ENCODE data around the gene GPN3.

GPN3 gene

GRCh38 chr12:110458756-110459155 is 9.3 kb downstream of the GPN3 start:
- H3K23ac ChIP-seq (ENCODE audit: low read depth, low read length, poor library complexity), result no peak overlapping the region
- H2AK5ac ChIP-seq (ENCODE audit: low read depth, low read length), result no peak overlapping the region
- H3K9ac ChIP-seq (ENCODE audit: low read depth, low read length, poor library complexity), result no peak overlapping the region
- no peak overlapping the region for H4K8ac ChIP-seq (ENCODE audit: low read depth, low read length)
- no peak overlapping the region for H3K4me3 ChIP-seq (ENCODE audit: low read length in 2 of 2)
- peaks cover 4% of the 10 kb centered on the region for H3K79me1 ChIP-seq (ENCODE audit: low read depth, low read length)
- H2BK15ac ChIP-seq (ENCODE audit: low read length), result no peak overlapping the region
- no peaks in the 10 kb centered on the region for H3K4me1 ChIP-seq (ENCODE audit: control insufficient read depth in 2 of 2, insufficient read depth in 1 of 2, low read depth in 1 of 2, low read length in 2 of 2)
- no peak overlapping the region for H3K18ac ChIP-seq (ENCODE audit: low read length)
- H4K91ac ChIP-seq (ENCODE audit: low read depth, low read length, poor library complexity), result no peak overlapping the region
- H2BK5ac ChIP-seq (ENCODE audit: low read length), result no peak overlapping the region
- H2AFZ ChIP-seq (ENCODE audit: low read length), result no peak overlapping the region
- no peak overlapping the region for H3K4me2 ChIP-seq (ENCODE audit: insufficient read depth, low read length, poor library complexity, severe bottlenecking)
- H2BK120ac ChIP-seq (ENCODE audit: low read depth, low read length), result no peak overlapping the region
- no CpG with 5 or more reads among the region's 4 CpGs for WGBS, 2 donors (ENCODE audit: extremely low coverage in 2 of 2, insufficient read length in 2 of 2, insufficient replicate concordance in 1 of 2)
- H3K4ac ChIP-seq (ENCODE audit: low read length), result no peak overlapping the region
- H2BK12ac ChIP-seq (ENCODE audit: low read length), result no peak overlapping the region
- H3K27ac ChIP-seq (replicated peaks; ENCODE audit: low read length), result no peak overlapping the region
- H3K9me3 ChIP-seq (replicated peaks in 1 of 2; ENCODE audit: control insufficient read depth in 2 of 2, insufficient read depth in 1 of 2, low read depth in 1 of 2, low read length in 2 of 2), result no peaks in the 10 kb centered on the region
- H3K36me3 ChIP-seq (replicated peaks in 1 of 2; ENCODE audit: control insufficient read depth in 2 of 2, insufficient read depth in 2 of 2, low read length in 2 of 2), result peaks cover 11 to 91% of the 10 kb centered on the region in 2 donors
- H3K14ac ChIP-seq (ENCODE audit: low read length), result no peak overlapping the region
- H3K27me3 ChIP-seq (ENCODE audit: control insufficient read depth in 3 of 3, insufficient read depth in 3 of 3, low read depth in 1 of 3, low read length in 3 of 3), result no peaks in the 10 kb centered on the region
- DNase-seq (ENCODE audit: low spot score), result no peak

- peaks cover 6 to 75% of the 10 kb centered on the region in 2 donors for H3K36me3 ChIP-seq (replicated peaks in 1 of 2; ENCODE audit: control insufficient read depth in 2 of 2, insufficient read depth in 2 of 2, low read length in 2 of 2)
- H3K27me3 ChIP-seq (ENCODE audit: control insufficient read depth in 3 of 3, insufficient read depth in 3 of 3, low read depth in 1 of 3, low read length in 3 of 3), result no peaks in the 10 kb centered on the region
- peaks cover 3% of the 10 kb centered on the region for H3K79me1 ChIP-seq (ENCODE audit: low read depth, low read length)
Observed at GRCh38 chr12:110453569-110454296, 14.3 kb downstream of the GPN3 start.

GRCh38 chr12:110451263-110451662 is 16.8 kb downstream of the GPN3 start:
- Histone ChIP-seq H3K23ac (ENCODE audit: low read depth, low read length, poor library complexity) (no peak overlapping the region), H2BK12ac (ENCODE audit: low read length) (no peak overlapping the region), H3K14ac (ENCODE audit: low read length) (no peak overlapping the region), H3K79me1 (ENCODE audit: low read depth, low read length) (peaks cover 3% of the 10 kb centered on the region), H2BK5ac (ENCODE audit: low read length) (no peak overlapping the region), H3K9ac (ENCODE audit: low read depth, low read length, poor library complexity) (no peak overlapping the region), H3K4me2 (ENCODE audit: insufficient read depth, low read length, poor library complexity, severe bottlenecking) (no peak overlapping the region), H3K4me3 (ENCODE audit: low read length in 2 of 2) (no peak overlapping the region), H2BK15ac (ENCODE audit: low read length) (no peak overlapping the region), H3K9me3 (replicated peaks in 1 of 2; ENCODE audit: control insufficient read depth in 2 of 2, insufficient read depth in 1 of 2, low read depth in 1 of 2, low read length in 2 of 2) (no peaks in the 10 kb centered on the region), H4K91ac (ENCODE audit: low read depth, low read length, poor library complexity) (no peak overlapping the region), H4K8ac (ENCODE audit: low read depth, low read length) (no peak overlapping the region), H3K18ac (ENCODE audit: low read length) (no peak overlapping the region), H2AFZ (ENCODE audit: low read length) (no peak overlapping the region), H3K4ac (ENCODE audit: low read length) (no peak overlapping the region), H3K4me1 (ENCODE audit: control insufficient read depth in 2 of 2, insufficient read depth in 1 of 2, low read depth in 1 of 2, low read length in 2 of 2) (peaks cover 0 to 1% of the 10 kb centered on the region in 2 donors), H3K27me3 (ENCODE audit: control insufficient read depth in 3 of 3, insufficient read depth in 3 of 3, low read depth in 1 of 3, low read length in 3 of 3) (no peaks in the 10 kb centered on the region), H3K27ac (replicated peaks; ENCODE audit: low read length) (no peak overlapping the region), H2AK5ac (ENCODE audit: low read depth, low read length) (no peak overlapping the region), H3K36me3 (replicated peaks in 1 of 2; ENCODE audit: control insufficient read depth in 2 of 2, insufficient read depth in 2 of 2, low read length in 2 of 2) (peaks cover 5 to 68% of the 10 kb centered on the region in 2 donors), H2BK120ac (ENCODE audit: low read depth, low read length) (no peak overlapping the region)
- no CpG with 5 or more reads among the region's 1 CpG for WGBS, 2 donors (ENCODE audit: extremely low coverage in 2 of 2, insufficient read length in 2 of 2, insufficient replicate concordance in 1 of 2)
- no peak for DNase-seq (ENCODE audit: low spot score)

More at GRCh38 chr12:110453569-110454296, 14.3 kb downstream of the GPN3 start:
- Histone ChIP-seq H4K91ac (ENCODE audit: low read depth, low read length, poor library complexity) (no peak overlapping the region), H2BK12ac (ENCODE audit: low read length) (no peak overlapping the region), H2AK5ac (ENCODE audit: low read depth, low read length) (no peak overlapping the region), H2BK5ac (ENCODE audit: low read length) (no peak overlapping the region), H3K18ac (ENCODE audit: low read length) (no peak overlapping the region), H4K8ac (ENCODE audit: low read depth, low read length) (no peak overlapping the region), H3K4ac (ENCODE audit: low read length) (no peak overlapping the region), H3K9me3 (replicated peaks in 1 of 2; ENCODE audit: control insufficient read depth in 2 of 2, insufficient read depth in 1 of 2, low read depth in 1 of 2, low read length in 2 of 2) (no peaks in the 10 kb centered on the region), H2BK120ac (ENCODE audit: low read depth, low read length) (no peak overlapping the region), H3K4me3 (ENCODE audit: low read length in 2 of 2) (no peak overlapping the region), H3K4me2 (ENCODE audit: insufficient read depth, low read length, poor library complexity, severe bottlenecking) (no peak overlapping the region), H2BK15ac (ENCODE audit: low read length) (no peak overlapping the region), H3K14ac (ENCODE audit: low read length) (no peak overlapping the region), H2AFZ (ENCODE audit: low read length) (no peak overlapping the region), H3K4me1 (ENCODE audit: control insufficient read depth in 2 of 2, insufficient read depth in 1 of 2, low read depth in 1 of 2, low read length in 2 of 2) (peaks cover 0 to 1% of the 10 kb centered on the region in 2 donors), H3K27ac (replicated peaks; ENCODE audit: low read length) (no peak overlapping the region), H3K23ac (ENCODE audit: low read depth, low read length, poor library complexity) (no peak overlapping the region), H3K9ac (ENCODE audit: low read depth, low read length, poor library complexity) (no peak overlapping the region)
- DNase-seq (ENCODE audit: low spot score), result no peak
- WGBS, 2 donors (ENCODE audit: extremely low coverage in 2 of 2, insufficient read length in 2 of 2, insufficient replicate concordance in 1 of 2), result no CpG with 5 or more reads among the region's 4 CpGs

- no CpG with 5 or more reads among the region's 51 CpGs for WGBS, 2 donors (ENCODE audit: extremely low coverage in 2 of 2, insufficient read length in 2 of 2, insufficient replicate concordance in 1 of 2)
- Histone ChIP-seq H2BK15ac (ENCODE audit: low read length) (no peak within 1 kb of the TSS), H3K18ac (ENCODE audit: low read length) (peak within 1 kb of the TSS; percentile 60), H3K4me3 (ENCODE audit: low read length in 2 of 2) (peak within 1 kb of the TSS; percentile 90 to 94), H2BK12ac (ENCODE audit: low read length) (no peak within 1 kb of the TSS), H2BK5ac (ENCODE audit: low read length) (no peak within 1 kb of the TSS), H3K4me1 (ENCODE audit: control insufficient read depth in 2 of 2, insufficient read depth in 1 of 2, low read depth in 1 of 2, low read length in 2 of 2) (peaks cover 0 to 1% of the 10 kb centered on the region in 2 donors), H2BK120ac (ENCODE audit: low read depth, low read length) (no peak within 1 kb of the TSS), H3K79me1 (ENCODE audit: low read depth, low read length) (peaks cover 3% of the 10 kb centered on the region), H3K14ac (ENCODE audit: low read length) (peak within 1 kb of the TSS; percentile 59), H2AK5ac (ENCODE audit: low read depth, low read length) (peak within 1 kb of the TSS; percentile 60), H3K9me3 (replicated peaks in 1 of 2; ENCODE audit: control insufficient read depth in 2 of 2, insufficient read depth in 1 of 2, low read depth in 1 of 2, low read length in 2 of 2) (no peaks in the 10 kb centered on the region), H3K9ac (ENCODE audit: low read depth, low read length, poor library complexity) (peak within 1 kb of the TSS; percentile 89), H2AFZ (ENCODE audit: low read length) (peak within 1 kb of the TSS; percentile 85), H3K4ac (ENCODE audit: low read length) (no peak within 1 kb of the TSS), H4K91ac (ENCODE audit: low read depth, low read length, poor library complexity) (no peak within 1 kb of the TSS), H3K36me3 (replicated peaks in 1 of 2; ENCODE audit: control insufficient read depth in 2 of 2, insufficient read depth in 2 of 2, low read length in 2 of 2) (peaks cover 7 to 65% of the 10 kb centered on the region in 2 donors), H3K4me2 (ENCODE audit: insufficient read depth, low read length, poor library complexity, severe bottlenecking) (peak within 1 kb of the TSS; percentile 82), H3K27ac (replicated peaks; ENCODE audit: low read length) (peak within 1 kb of the TSS; percentile 60), H4K8ac (ENCODE audit: low read depth, low read length) (no peak within 1 kb of the TSS), H3K27me3 (ENCODE audit: control insufficient read depth in 3 of 3, insufficient read depth in 3 of 3, low read depth in 1 of 3, low read length in 3 of 3) (no peaks in the 10 kb centered on the region), H3K23ac (ENCODE audit: low read depth, low read length, poor library complexity) (peak within 1 kb of the TSS; percentile 93)
- peak; percentile 84 for DNase-seq (ENCODE audit: low spot score)
Observed at GRCh38 chr12:110449799-110450497, 18.1 kb downstream of the GPN3 start, which contains the start of gene ARPC3. Gene ARPC3 (minus strand): TSS chr12:110450337. CDS start chr12:110450260, 77 bp downstream.
